Measurements from ENCODE around the gene BPIFB3. TPM values are rescaled to one million over a fixed set of nuclear protein-coding genes. Genes with fewer than 3 reads are reported as not detected.
"Not testable (repeated sequence)": the region's sequence is repeated elsewhere in the genome, so short reads cannot be mapped to it uniquely, and the experiment has no call there.

Gene BPIFB3
- total RNA-seq, 2 experiments from 2014 or later = not detected

DNA sequence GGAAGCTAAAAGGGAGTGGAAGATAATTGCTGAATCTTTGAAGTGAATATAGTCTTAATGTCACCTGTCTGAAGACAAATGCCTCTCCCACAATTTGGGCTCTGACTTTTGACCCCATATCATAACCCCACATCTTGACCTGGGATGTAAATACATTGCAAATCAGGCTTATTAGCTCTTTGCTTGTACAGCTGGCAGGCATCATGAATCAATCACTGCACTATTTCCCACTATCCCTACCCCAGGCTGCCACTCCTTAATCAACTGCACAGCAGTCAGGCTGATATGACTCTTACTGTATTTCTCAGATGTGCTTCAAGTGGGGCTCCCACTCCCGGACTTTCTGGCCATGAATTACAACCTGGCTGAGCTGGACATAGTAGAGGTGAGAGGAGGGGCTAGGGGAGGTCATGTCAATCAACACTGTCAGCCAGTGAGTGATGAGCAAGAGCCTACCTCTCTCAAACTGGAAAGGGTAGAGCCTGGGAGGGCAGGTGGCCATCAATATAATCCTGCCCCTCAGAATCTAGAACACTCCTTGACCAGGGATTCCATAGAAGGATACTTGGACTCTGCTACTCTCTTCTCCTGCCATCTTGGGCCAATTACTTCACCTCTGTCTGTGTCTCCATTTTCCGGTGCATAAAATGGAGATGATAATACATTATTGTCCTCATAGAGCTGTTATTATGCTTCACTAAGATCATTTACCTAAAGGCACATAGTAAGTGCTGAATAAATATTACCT is 10.5 kb upstream of the BPIFB3 start:
- H3K27ac Mint-ChIP-seq = no peak overlapping the region
- H3K27me3 Mint-ChIP-seq (ENCODE audit: low read depth) = no peaks in the 10 kb centered on the region
- no peaks in the 10 kb centered on the region for H3K4me1 Mint-ChIP-seq (ENCODE audit: low read depth)
- intact Hi-C loops (cut with micrococcal nuclease) = no loop called here
- CTCF ChIA-PET = interaction anchor here (0.6 to 1.1 kb wide), 3 partner anchors 9 to 141 kb away, joined by 3 to 4 read pairs (median 3); no protein-coding TSS in a partner anchor
- H3K36me3 Mint-ChIP-seq (ENCODE audit: low read depth) = no peaks in the 10 kb centered on the region
- DNase-seq = no peak
- no peak overlapping the region for H3K4me3 Mint-ChIP-seq
- H3K9me3 Mint-ChIP-seq = peaks cover 14% of the 10 kb centered on the region

DNA sequence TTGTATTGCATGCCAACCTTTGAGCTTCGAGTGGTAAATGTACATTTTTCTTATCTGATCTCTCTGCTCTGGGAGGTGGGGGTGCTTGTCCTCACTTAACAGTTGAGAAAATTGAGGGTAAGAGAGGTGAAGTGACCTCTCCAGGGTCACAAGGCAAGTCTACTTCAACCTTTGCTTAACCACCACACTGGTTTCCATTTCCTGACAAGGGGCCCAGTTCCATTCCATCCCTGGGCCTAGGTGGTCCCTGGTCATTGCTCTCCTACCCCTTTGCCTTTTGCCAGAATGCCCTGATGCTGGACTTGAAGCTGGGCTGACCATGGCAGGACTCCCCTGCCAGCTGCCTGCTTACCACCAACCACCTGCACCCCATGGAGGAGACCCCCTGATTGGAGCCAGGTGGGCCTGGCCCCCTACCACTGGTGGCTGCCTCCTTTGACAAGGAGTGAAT is 9.9 kb upstream of the BPIFB3 start:
- intact Hi-C loops (cut with micrococcal nuclease) = no loop called here
- no peaks in the 10 kb centered on the region for H3K27me3 Mint-ChIP-seq (ENCODE audit: low read depth)
- no peak overlapping the region for H3K4me3 Mint-ChIP-seq
- DNase-seq = no peak
- no peaks in the 10 kb centered on the region for H3K36me3 Mint-ChIP-seq (ENCODE audit: low read depth)
- no peaks in the 10 kb centered on the region for H3K4me1 Mint-ChIP-seq (ENCODE audit: low read depth)
- H3K9me3 Mint-ChIP-seq = peaks cover 14% of the 10 kb centered on the region
- H3K27ac Mint-ChIP-seq = no peak overlapping the region
- CTCF ChIA-PET = interaction anchor here (0.6 kb wide), 1 partner anchor 23 kb away, joined by 3 read pairs; no protein-coding TSS in a partner anchor

DNA sequence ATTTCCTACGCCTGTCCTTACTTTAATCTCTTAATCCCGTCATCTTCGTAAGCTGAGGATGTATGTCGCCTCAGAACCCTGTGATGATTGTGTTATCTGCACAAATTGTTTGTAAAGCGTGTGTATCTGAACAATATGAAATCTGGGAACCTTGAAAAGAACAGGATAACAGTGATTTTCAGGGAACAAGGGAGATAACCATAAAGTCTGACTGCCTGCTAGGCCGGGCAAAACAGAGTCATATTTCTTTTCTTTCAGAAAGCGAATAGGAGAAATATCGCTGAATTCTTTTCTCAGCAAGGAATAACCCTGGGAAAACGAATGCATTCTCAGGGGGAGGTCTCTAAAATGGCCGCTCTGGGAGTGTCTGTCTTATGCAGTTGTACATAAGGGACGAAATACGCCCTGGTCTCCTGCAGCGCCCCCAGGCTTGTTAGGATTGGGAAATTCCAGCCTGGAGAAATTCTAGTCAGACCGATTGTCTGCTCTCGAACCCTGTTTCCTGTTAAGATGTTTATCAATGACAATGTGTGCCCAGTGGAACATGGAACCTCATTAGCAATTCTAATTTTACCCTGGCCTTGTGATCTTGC is 8.5 kb upstream of the BPIFB3 start:
- H3K4me3 Mint-ChIP-seq; CTCF ChIA-PET; H3K27me3 Mint-ChIP-seq (ENCODE audit: low read depth); intact Hi-C loops (cut with micrococcal nuclease); H3K4me1 Mint-ChIP-seq (ENCODE audit: low read depth); H3K27ac Mint-ChIP-seq; DNase-seq; H3K36me3 Mint-ChIP-seq (ENCODE audit: low read depth): not testable (repeated sequence)
- peaks cover 14% of the 10 kb centered on the region for H3K9me3 Mint-ChIP-seq

DNA sequence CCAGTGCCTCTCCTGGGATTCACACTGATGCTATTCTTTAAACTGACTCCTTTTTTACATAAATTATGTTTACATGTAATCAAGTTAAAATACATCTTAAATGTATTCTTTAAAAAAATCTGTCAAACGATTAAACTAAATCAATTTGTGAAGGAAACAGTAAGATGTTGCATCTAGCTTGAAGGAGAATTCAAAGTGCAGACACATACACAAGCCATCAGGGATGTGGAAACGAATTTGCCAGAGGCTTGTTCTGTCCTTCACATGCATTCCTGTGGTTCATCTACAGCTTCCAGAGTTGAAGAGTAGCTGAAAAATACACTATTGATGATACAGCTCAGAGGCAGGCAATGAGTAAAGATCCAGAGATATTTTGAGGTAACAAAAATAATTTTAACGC is 7.3 kb upstream of the BPIFB3 start:
- CTCF ChIA-PET = no interaction called here
- intact Hi-C loops (cut with micrococcal nuclease) = no loop called here
- no peak overlapping the region for H3K27ac Mint-ChIP-seq

DNA sequence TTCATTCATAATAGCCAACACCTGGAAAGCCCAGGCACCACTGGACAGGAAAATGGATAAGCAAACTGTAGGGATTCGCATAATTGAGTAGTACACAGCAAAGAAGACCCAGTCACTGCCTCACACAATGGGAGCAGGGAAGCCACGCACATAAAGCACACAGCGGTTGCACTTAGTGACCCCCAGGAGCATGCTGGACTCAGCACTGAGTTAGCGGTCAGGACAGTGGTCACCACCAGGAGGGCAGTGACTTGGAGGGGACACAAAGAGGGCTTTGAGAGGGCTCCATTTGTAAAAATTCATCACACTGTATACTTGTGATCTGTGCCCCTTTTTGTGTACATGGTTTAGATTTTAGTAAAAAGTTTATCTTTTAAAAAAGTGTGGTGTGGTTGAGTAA is 2.4 kb upstream of the BPIFB3 start:
- H3K27me3 Mint-ChIP-seq (ENCODE audit: low read depth) = no peaks in the 10 kb centered on the region
- no peaks in the 10 kb centered on the region for H3K36me3 Mint-ChIP-seq (ENCODE audit: low read depth)
- H3K4me1 Mint-ChIP-seq (ENCODE audit: low read depth) = no peaks in the 10 kb centered on the region
- no peak overlapping the region for H3K27ac Mint-ChIP-seq
- no peak for DNase-seq
- H3K4me3 Mint-ChIP-seq = no peak overlapping the region
- peaks cover 2% of the 10 kb centered on the region for H3K9me3 Mint-ChIP-seq
- intact Hi-C loops (cut with micrococcal nuclease) = no loop called here
- CTCF ChIA-PET = interaction anchor here (0.8 kb wide), 1 partner anchor 9 kb away, joined by 4 read pairs; no protein-coding TSS in a partner anchor

More for the DNA sequence above, 7.3 kb upstream of the BPIFB3 start:
- Mint-ChIP-seq H3K36me3 (ENCODE audit: low read depth) (no peaks in the 10 kb centered on the region), H3K4me1 (ENCODE audit: low read depth) (no peaks in the 10 kb centered on the region), H3K4me3 (no peak overlapping the region), H3K9me3 (peaks cover 14% of the 10 kb centered on the region), H3K27me3 (ENCODE audit: low read depth) (no peaks in the 10 kb centered on the region)
- no peak for DNase-seq

DNA sequence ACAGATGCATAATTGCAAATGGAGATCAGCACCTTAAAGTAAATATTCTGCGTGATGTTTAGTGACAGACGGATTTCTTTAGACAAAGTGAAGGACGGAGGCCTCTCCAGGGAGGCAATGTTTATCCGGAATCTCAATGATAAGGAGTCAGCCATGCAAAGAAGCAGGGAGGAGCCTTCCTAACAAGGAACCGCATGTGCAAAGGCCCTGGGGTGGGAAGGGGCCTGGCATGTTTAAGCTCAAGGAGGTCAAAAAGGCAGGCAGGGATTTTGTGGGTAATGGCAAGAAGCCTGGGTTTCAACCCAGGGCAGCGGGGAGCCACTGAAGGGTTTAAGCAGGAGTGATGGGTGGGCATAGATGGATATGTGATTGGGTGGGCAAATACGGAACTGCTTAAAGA is 678 bp downstream of the BPIFB3 start:
- Mint-ChIP-seq H3K27me3 (ENCODE audit: low read depth) (no peaks in the 10 kb centered on the region), H3K4me3 (no peak overlapping the region), H3K4me1 (ENCODE audit: low read depth) (no peaks in the 10 kb centered on the region), H3K27ac (no peak overlapping the region), H3K36me3 (ENCODE audit: low read depth) (no peaks in the 10 kb centered on the region), H3K9me3 (no peaks in the 10 kb centered on the region)
- DNase-seq = no peak
- intact Hi-C loops (cut with micrococcal nuclease) = no loop called here
- CTCF ChIA-PET = no interaction called here

DNA sequence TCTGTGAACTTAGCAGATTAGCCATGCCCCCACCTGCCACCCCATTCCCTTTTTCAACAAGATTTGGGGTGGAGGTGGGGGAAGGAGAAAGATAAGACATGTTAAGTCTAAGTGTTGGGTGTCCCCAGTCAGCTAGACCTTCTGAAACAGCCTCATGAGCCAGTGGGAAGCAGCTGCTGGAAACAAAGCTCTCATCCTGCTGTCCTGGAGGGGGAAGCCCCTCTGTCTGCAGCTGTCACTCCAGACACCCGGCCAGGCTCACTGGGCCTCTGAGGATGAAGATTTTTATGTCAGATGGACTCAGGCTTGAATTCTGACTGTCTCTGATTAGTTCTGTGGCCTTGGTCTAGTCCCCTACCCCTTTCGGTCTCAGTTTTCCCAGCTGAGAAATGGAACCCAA is 1.1 kb downstream of the BPIFB3 start:
- intact Hi-C loops (cut with micrococcal nuclease) = no loop called here
- Mint-ChIP-seq H3K4me3 (no peak overlapping the region), H3K27ac (no peak overlapping the region), H3K9me3 (no peaks in the 10 kb centered on the region), H3K36me3 (ENCODE audit: low read depth) (no peaks in the 10 kb centered on the region), H3K4me1 (ENCODE audit: low read depth) (no peaks in the 10 kb centered on the region), H3K27me3 (ENCODE audit: low read depth) (no peaks in the 10 kb centered on the region)
- CTCF ChIA-PET = no interaction called here
- no peak for DNase-seq

DNA sequence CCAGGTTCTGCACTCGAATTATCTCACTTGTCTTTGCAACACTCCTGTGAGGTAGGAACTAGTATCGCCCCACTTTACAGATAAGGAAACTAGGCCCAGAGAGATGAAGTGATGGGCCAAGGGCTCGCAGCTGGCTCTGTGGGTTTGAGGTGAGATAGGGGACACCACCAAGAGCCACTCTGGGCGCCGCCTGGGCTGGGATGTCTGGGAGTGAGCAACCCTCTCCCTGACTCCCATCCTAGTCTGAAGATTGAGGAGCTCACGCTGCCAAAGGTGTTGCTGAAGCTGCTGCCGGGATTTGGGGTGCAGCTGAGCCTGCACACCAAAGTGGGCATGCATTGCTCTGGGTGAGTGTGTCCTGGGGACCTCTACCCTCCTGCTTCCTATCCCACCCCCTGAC is 5.4 kb downstream of the BPIFB3 start:
- Mint-ChIP-seq H3K4me3 (no peak overlapping the region), H3K27ac (no peak overlapping the region)

GRCh38 chr20:33059741-33060390 is 6.2 kb downstream of the BPIFB3 start:
- intact Hi-C loops (cut with micrococcal nuclease) = no loop called here
- no peaks in the 10 kb centered on the region for H3K9me3 Mint-ChIP-seq
- H3K36me3 Mint-ChIP-seq (ENCODE audit: low read depth) = no peaks in the 10 kb centered on the region
- no peak for DNase-seq
- no peaks in the 10 kb centered on the region for H3K27me3 Mint-ChIP-seq (ENCODE audit: low read depth)
- no peak overlapping the region for H3K4me3 Mint-ChIP-seq
- CTCF ChIA-PET = no interaction called here
- no peaks in the 10 kb centered on the region for H3K4me1 Mint-ChIP-seq (ENCODE audit: low read depth)
- H3K27ac Mint-ChIP-seq = no peak overlapping the region

More for the DNA sequence above, 5.4 kb downstream of the BPIFB3 start:
- Mint-ChIP-seq H3K27me3 (ENCODE audit: low read depth) (no peaks in the 10 kb centered on the region), H3K36me3 (ENCODE audit: low read depth) (no peaks in the 10 kb centered on the region), H3K4me1 (ENCODE audit: low read depth) (no peaks in the 10 kb centered on the region), H3K9me3 (no peaks in the 10 kb centered on the region)
- CTCF ChIA-PET = no interaction called here
- intact Hi-C loops (cut with micrococcal nuclease) = no loop called here
- DNase-seq = no peak

GRCh38 chr20:33061658-33062028 is 7.9 kb downstream of the BPIFB3 start:
- CTCF ChIA-PET = no interaction called here
- intact Hi-C loops (cut with micrococcal nuclease) = no loop called here
- no peak for DNase-seq
- no peaks in the 10 kb centered on the region for H3K36me3 Mint-ChIP-seq (ENCODE audit: low read depth)
- H3K4me3 Mint-ChIP-seq = no peak overlapping the region
- H3K27ac Mint-ChIP-seq = no peak overlapping the region
- H3K27me3 Mint-ChIP-seq (ENCODE audit: low read depth) = no peaks in the 10 kb centered on the region
- H3K9me3 Mint-ChIP-seq = no peaks in the 10 kb centered on the region
- H3K4me1 Mint-ChIP-seq (ENCODE audit: low read depth) = no peaks in the 10 kb centered on the region

DNA sequence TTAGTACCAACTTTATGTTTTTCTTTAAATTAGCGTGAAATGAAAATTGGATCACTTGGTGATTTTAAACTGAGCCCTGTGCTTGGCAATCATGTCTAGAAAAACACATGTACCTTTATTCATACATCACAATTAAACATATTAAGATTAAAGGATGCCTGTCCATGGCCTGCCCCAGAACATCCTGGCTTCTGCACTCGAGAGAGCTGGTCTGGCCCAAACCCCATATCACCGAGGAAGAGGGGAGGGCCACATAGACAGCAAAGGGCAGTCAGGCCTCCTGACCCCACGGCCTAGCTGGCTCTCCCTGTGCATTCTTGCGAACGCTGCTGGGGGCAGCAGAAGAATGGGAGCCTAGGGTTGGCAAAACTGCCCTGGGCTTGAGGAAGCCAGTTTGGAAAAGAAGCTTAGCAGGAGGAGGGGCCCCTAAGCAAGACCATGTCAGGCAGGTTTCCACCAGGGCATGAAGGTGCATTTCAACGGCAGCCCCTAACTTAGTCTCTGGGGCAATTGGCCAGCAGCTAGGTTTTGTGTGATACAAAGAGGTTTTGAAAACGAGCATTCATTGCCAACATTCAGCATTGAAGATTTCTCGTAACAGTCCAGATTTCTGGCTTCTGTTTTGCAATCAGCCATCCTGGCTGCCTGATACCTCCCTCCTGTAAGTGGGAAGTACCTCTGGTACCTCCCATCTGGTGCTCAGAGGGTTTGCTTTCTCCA is 8.6 kb downstream of the BPIFB3 start:
- DNase-seq = no peak
- intact Hi-C loops (cut with micrococcal nuclease) = no loop called here
- no peaks in the 10 kb centered on the region for H3K27me3 Mint-ChIP-seq (ENCODE audit: low read depth)
- no peak overlapping the region for H3K27ac Mint-ChIP-seq
- H3K4me1 Mint-ChIP-seq (ENCODE audit: low read depth) = no peaks in the 10 kb centered on the region
- H3K4me3 Mint-ChIP-seq = no peak overlapping the region
- H3K9me3 Mint-ChIP-seq = no peaks in the 10 kb centered on the region
- CTCF ChIA-PET = no interaction called here
- H3K36me3 Mint-ChIP-seq (ENCODE audit: low read depth) = no peaks in the 10 kb centered on the region

- Mint-ChIP-seq H3K9me3 (no peaks in the 10 kb centered on the region), H3K36me3 (ENCODE audit: low read depth) (no peaks in the 10 kb centered on the region), H3K27me3 (ENCODE audit: low read depth) (no peaks in the 10 kb centered on the region), H3K4me3 (no peak overlapping the region), H3K27ac (no peak overlapping the region), H3K4me1 (ENCODE audit: low read depth) (no peaks in the 10 kb centered on the region)
- CTCF ChIA-PET = no interaction called here
- DNase-seq = no peak
- intact Hi-C loops (cut with micrococcal nuclease) = no loop called here
Measured at GRCh38 chr20:33062825-33063149, 9.1 kb downstream of the BPIFB3 start.
